LNCaP clone FGC (cell line): ENCODE measurements around the gene NAALADL2.

Experiments
- DNase-seq: peaks from one replicate; pipeline ENCODE4 v3.0.0-alpha.2; 2011; ENCODE audit warnings: low read depth
- H3K4me3 ChIP-seq: 2 replicates; pipeline ENCODE4 v1.5.1; 2011; ENCODE audit warnings: mild to moderate bottlenecking, low read depth, low read length, control low read depth
- CTCF ChIP-seq: IDR thresholded peaks from 2 replicates; pipeline ENCODE4 v1.5.1; 2012; ENCODE audit warnings: mild to moderate bottlenecking; ENCODE audit not compliant: control insufficient read depth, insufficient read depth; ENCODE audit errors: extremely low read depth

Gene NAALADL2

GRCh38 chr3:175836617-175837016 lies 977.5 kb downstream of the NAALADL2 start:
- no peak for TF ChIP-seq CTCF
- H3K4me3 ChIP-seq = no peak overlapping the region
- DNase-seq = no peak

GRCh38 chr3:175837962-175838361 lies 978.8 kb downstream of the NAALADL2 start:
- no peak overlapping the region for H3K4me3 ChIP-seq
- TF ChIP-seq CTCF = no peak
- DNase-seq = no peak

GRCh38 chr3:175839366-175840005 lies 980.4 kb downstream of the NAALADL2 start:
- TF ChIP-seq CTCF = no peak
- H3K4me3 ChIP-seq = no peak overlapping the region
- DNase-seq = no peak

- TF ChIP-seq CTCF = no peak
- no peak for DNase-seq
- no peak overlapping the region for H3K4me3 ChIP-seq
These were observed 992.4 kb downstream of the NAALADL2 start for GRCh38 chr3:175851541-175851940.

- no peak overlapping the region for H3K4me3 ChIP-seq
- no peak for DNase-seq
- no peak for TF ChIP-seq CTCF
These were observed 993.4 kb downstream of the NAALADL2 start for GRCh38 chr3:175852560-175852959.

- no peak overlapping the region for H3K4me3 ChIP-seq
- TF ChIP-seq CTCF = no peak
- DNase-seq = no peak
These were observed 998.6 kb downstream of the NAALADL2 start for GRCh38 chr3:175857666-175858270.
